Stimulated activated CD4-positive, alpha-beta T cell treated with anti-CD3 and anti-CD28 coated beads, Interleukin-12 subunit alpha, Interleukin-12 subunit beta, amount 100 ng/mL, for 24 hours (primary cell): ENCODE results near the gene DSC3.
"Not testable (repeated sequence)": the region's sequence is repeated elsewhere in the genome, so short reads cannot be mapped to it uniquely, and the experiment has no call there.

ENCODE experiments used
- DNase-seq, 2 experiments: peaks; one replicate each; pipeline ENCODE4 v3.0.0-alpha.2; 2020; ENCODE audit warnings: low read depth in 2 of 2

Gene DSC3

DNA sequence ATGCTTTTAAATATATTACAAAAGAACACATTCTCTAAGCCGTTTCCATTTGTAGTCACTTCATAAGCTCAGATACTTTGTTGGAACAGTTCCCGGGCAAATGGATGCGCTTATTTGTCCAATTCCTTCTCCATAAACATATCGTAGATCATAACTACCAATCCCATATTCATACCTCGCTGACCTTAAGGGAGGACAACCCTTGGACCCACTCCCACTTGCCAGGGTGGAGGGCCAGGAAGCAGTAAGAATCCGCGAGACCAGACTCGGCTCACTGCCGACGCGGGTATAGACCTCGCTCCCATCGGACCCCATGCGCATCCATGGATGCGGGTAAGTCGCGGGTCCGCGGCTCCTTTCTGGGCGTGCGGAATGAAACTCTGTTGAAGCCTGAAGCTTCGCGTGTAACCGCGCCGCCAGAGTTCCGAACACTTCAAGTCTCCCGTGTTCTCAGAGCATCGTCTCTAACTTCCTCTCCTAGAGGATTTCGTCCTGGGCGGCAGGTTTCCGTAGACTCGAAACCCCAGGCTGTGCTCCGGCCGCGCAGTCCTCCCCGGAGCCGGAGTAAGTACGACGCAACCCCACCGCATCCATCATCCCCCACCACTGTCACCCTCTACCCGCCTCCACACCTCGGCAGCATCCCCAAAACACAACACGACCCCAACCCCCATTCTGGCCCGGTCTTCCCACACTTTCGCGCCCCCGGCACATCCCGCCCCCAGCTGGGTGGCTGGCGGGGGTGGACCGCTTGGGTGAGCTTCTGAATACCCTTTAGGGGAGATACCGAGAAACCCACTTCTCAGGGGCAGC, 1.1 kb downstream of the DSC3 start:
- DNase-seq, result no peak

DNA sequence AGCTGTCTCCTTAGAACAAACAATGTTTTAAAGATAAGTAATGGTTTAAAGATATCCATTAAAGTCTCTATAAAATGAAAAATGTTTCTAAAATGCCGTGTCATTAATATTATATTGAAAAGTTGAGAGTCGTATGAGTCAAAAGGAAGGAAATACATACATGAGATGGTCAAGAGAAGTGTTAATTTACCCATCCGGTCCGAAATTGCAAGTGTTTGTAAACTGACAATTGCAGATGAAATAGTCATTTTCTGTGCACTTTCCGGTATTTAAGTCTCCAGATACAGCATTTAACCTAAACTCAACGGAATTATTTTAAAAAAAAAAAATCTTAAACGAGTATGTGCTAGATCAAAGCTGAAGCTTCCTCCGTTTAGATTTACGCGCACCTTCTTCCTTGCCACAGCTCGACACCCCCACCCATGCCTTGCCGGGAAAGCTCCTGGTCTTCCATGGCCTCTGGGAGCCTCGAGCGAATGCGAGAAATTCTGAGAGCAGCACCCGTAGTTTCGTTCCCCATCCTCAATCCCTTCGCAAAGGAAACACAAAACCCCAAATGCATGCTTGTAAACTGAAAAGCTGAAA, 1.8 kb downstream of the DSC3 start:
- DNase-seq, result no peak

DNA sequence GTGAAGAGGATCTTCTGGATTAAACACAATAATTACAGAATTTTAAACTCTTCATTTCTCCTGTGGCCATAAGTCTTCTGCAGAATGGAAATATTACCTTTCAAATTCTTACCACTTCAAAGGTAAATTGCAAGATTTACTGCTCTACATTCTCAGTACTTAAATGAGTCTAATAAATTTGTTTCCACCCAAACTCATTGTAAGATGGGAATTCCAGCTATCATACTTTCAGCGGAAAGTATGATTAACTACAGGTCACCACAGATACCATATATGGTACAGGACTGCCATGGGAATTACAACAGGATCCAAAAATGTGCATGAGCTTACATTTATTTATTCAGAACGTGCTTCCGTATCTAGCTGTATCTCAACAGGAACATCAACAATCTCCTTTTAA, 3.1 kb downstream of the DSC3 start:
- no peak for DNase-seq

DNA sequence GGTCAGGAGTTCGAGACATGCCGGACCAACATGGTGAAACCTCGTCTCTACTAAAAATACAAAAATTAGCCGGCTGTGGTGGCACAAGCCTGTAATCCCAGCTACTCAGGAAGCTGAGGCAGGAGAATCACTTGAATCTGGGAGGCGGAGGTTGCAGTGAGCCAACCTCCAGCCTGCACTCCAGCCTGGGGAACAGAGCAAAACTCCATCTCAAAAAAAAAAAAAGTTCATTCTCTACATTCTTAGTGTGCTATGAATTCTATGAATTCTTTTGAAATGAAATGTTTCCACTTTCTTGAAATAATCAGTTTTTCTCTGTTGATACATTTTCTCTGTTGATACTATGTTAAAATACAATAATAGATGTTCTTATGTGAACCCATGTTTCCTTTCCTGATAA, 4.9 kb downstream of the DSC3 start:
- not testable (repeated sequence) for DNase-seq

DNA sequence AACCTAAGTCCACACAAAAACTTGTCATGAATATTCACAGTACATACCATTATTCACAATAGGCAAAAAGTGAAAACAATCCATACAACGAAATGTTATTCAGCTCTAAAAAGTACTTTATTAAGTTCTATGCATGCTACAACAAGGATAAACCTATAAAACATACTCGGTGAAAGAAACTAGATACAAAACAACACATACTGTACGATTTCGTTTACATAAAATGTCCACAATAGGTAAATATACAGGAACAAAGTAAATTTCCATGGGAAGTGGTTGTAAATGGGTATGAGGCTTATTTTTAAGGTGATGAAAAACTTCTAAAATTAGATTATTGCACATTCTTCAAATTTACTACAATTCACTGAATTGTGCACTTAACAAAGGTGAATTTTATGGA, 8.0 kb downstream of the DSC3 start:
- no peak for DNase-seq

DNA sequence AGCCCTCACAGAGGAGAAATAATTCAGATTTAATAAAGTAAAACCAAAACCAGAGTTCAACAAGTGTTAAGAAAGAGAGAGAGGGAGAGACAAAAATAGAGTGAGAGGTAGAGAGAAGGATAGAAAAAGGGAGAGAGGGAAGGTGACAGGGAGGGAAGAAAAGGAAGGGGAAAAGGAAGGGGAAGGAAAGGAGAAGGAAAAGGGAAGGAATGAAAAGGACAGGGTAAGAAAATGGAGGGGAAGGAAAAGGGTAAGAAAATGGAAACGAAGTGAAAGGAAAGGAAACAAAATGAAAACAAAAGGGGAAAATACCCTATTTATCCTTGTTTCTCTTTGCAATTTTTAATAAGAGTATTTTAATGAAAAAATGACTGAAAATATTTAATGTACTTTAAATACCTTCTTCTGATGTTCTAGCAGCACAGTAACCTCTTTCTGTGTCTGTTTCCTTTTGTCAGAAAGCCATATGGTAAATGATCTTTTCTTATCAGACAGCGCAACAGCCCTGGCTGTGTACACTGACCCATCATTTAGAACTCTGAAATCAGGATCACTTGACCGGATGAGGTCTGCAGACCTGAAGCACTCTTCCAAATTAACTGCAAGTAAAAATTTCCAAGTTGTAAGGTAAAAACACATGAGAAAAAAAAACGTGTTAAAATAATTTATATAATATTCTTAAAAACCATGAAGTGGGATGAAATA, 11.8 kb downstream of the DSC3 start:
- DNase-seq, result no peak

DNA sequence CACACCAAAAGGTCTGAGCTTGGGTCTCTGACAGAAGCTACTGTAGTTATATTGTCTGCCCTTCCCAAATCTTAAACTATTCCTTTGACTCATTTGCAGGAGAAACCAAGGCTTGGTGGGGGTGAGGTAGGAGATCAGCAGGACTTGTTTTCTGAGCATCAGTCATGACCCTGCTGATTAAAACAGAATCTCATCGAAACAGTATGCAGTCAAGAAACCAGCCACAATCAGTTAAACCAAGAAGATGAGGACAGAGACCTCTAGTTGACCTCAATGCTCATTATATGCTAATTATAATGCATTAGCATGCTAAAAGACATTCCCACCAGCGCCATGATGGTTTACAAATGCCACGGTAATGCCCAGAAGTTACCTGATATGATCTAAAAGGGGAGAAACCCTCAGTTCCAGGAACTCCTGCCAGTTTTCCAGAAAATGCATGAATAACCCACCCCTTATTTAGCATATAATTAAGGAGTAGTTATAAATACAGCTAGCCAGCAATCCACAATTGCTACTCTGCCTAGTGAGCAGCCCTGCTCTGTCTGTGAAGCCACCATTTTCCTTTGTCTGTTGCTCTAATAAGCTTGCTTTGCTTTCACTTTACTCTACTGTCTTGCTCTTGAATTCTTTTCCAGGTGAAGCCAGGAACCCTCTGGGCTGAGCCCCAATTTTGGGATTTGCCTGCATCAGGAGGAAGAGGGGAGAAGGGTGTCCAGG, 26.7 kb downstream of the DSC3 start:
- DNase-seq, result no peak

DNA sequence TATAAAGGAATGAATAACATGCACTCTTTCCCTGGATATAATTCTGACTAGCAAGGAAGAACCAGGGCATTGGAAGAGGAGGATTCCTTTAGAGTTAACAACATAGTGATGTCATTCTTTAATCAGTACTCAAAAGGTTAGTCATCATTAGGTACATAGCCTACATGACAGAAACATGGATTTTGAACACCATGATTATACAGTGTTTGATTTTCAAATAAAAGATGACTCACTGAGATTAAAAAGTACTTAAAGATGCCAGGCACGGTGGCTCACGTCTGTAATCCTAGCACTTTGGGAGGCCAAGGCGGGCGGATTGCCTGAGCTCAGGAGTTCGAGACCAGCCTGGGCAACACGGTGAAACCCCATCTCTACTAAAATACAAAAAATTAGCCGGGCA, 31.1 kb downstream of the DSC3 start:
- DNase-seq, result not testable (repeated sequence)

DNA sequence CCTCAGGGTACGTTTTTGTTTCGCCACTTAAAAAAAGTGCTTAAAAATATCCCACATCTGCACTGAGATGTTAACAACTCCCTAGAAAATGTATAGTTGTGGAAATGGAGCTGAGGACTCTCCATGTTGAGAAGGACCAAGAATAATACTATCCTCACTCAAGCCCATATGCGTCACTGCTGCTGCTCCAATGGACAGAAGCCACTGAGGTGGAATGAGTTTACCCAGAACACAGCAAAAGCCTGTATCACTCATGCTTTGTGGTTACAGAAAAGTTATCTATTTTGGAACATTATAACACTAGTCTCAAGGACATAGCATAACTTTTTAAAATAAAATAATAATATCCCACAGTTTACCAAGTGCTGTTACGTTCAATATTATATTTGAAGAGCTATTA, 31.9 kb downstream of the DSC3 start:
- no peak for DNase-seq

DNA sequence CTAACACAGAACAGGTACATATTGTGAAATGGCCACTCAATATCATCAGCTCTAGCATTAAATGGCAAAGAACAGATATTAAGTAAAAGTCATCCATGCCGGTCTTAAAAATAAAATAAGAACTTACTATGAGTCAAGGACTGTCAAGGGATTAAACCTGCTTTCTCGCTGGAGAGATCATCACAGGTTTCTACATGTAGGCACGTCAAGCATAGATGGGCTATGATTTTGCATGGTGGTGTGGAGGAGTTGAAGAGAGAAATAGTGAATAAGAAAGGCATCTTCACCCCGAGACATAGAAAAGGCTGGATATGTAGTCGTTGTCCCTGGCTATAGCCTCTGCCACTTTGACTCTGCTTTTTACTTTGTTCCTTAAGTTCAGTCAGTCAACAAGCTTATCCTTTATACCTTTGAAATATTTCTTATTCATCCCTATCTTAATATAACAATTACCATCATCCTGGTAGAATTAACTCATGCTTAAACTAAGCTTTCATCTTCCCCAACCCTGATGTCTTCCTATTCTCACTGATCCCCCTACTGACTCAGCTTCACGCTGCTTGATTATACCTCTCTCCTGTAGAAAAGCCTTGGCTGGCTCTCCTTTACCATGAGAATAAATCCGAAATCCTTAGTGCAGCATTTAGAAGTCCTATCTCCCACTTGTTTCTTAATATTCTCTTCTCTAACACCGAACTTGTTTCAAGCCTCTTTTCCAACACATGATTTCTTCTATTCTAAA, 42.5 kb downstream of the DSC3 start:
- DNase-seq, result no peak

DNA sequence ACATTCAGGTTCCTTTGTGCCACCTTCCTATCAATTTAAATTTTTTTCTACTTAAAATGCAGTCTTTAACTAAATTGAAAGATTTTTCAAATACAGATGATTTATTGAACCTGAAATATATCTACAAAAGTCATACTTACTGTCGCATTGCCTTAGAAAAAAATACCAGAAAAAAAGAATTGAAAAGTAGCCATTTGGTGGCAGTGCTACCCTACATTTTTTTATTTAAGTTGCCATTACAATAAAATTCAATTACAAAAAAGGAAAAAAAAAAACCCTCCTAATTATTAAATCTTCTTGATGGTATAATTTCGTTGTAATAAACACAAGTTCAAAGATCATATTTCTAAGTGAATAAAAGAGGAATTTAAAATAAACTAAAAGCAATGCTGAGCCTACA, 43.4 kb downstream of the DSC3 start:
- no peak for DNase-seq

DNA sequence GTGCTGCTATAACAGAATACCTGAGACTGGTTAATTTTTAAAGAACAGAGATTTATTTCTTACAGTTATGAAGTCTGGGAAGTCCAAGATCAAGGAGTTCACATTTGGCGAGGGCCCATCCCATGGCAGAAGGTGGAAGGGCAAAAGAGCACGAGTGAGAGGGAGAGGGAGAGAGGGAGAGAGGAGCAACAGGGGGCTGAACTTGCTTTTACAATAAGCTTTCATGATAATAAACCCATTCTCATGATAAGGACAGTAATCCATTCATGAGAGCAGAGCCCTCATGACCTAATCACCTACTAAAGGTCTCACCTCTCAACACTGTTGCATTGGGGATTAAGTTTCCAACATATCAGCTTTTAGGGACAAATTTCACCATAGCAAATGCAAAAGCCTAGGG, 45.3 kb downstream of the DSC3 start:
- DNase-seq, result no peak

DNA sequence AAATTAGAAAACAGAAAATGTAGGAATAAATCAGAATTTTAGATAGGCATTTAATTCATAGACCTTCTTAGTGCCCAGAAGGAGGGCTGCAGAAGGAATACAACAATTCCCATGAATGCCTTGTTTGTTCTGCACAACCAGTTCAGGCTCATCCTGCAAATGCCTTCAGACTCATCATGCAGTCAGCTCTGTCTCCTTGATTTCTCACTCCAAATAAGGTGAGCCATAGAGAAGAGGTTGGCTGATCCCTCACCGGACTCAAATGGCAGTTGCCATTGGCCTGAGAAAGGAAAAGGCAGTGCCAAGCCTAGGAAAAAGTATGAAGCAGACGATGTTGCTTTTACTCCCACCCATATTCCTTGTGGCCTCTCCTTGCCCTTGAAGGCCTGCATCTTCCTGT, 50.3 kb downstream of the DSC3 start:
- no peak for DNase-seq

DNA sequence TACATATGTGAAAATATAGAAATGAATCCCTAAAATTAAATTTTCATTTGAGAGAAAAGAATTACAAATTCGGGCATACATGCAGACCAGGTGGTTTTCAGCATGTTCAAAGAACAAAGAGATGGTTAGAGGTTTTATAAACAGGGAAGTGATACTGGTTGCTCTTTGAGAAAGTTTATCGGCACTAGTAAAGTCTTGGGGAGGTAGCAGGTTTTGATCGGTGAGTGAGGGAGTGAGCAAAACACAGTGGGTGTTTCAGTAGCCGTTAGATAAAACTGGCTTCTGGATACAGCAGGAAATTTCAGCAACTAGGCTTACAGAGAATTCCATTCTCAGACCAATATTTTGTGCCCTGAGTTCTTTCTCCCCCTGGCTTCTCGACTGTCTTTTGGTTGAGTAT, 51.1 kb downstream of the DSC3 start:
- DNase-seq, result no peak

DNA sequence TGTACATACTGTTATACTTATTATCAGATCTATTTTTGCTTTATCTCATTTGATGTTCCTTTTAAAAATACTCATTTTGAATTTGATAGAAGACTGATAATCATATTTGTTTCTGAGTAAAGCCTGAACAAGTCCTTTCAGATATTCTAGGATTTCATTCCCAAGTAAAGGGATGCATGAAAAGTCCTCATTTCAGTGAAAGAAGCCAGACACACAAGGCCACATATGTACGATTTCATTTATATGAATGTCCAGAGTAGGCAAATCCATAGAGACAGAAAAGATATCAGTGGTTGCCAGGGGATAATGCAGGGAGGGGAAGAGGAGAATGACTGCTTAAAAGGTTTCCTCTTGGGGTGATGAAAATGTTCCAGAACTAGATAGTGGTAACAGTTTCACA, 53.4 kb downstream of the DSC3 start:
- DNase-seq, result no peak

DNA sequence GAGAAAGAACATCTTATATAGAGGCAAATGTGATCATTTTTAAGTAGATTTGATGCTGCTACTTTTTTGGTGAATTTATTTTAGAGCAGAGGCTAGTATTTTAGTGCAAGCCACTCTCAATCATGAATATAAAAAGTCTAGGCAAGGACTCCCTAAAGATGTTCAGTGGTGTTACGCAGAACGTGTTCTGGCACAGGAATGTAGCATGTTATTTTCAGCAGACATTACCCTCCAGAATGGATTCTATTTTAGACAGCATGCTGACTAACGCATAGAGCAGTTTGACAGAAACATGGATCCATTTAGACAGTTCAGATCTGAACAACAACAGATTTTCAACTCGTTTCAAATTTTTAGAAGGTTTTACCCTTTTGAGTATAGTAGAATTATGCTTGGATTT, 54.1 kb downstream of the DSC3 start:
- DNase-seq, result no peak

DNA sequence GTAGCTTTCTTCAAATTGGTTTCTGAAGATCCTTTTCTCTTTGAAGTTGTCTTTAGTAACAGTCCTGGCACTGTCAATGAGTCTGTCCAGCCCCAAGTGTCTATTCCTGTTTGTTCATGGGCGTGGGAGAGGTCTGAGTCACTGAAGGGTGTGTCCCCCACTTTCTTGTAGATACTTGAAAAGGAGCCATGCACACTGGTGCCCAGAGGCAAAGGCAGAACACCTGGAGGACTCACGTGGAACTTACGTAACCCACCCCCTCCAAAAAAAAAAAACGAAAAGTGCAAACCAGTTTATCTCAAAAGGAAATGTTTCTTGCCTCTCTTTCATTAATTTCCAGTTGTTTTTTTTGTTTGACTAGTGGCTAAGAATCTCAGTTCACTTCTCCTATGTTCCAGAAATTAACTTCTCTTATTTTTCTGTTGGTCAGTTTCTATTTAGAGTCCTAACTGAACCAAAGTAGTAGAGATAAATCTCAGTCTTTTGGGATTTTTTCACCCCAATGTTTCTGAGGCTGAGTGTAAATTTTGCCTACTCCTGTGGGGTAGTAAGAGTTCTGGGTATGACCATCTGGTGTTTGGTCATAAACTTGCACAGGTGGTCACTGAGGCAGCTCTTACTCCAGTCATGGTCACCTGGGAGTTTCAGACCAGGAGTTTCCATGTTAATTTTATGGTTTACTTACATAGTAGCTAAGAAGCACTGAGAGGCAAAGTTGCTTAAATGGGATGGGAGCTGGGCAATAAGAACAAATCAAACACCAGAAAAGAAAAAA, 54.9 kb downstream of the DSC3 start:
- DNase-seq, result no peak

DNA sequence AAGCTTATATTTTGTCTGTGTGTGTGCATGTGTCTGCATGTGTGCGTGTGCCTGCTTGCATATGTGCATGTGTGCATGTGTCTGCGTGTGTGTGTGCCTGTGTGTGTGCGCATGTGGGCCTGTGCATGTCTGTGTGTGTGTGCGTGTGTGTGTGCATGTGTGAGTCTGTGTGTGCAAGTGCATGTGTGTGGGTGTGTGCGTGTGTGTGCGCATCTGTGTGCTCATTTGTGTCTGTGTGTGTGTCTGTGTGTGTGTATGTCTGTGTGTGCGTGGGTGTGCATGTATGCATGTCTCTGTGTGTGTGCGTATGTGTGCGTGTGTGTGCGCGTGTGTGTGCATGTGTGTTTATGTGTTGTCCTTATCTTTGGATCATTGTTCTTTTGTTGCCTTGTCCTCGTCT, 56.8 kb downstream of the DSC3 start:
- DNase-seq, result no peak

DNA sequence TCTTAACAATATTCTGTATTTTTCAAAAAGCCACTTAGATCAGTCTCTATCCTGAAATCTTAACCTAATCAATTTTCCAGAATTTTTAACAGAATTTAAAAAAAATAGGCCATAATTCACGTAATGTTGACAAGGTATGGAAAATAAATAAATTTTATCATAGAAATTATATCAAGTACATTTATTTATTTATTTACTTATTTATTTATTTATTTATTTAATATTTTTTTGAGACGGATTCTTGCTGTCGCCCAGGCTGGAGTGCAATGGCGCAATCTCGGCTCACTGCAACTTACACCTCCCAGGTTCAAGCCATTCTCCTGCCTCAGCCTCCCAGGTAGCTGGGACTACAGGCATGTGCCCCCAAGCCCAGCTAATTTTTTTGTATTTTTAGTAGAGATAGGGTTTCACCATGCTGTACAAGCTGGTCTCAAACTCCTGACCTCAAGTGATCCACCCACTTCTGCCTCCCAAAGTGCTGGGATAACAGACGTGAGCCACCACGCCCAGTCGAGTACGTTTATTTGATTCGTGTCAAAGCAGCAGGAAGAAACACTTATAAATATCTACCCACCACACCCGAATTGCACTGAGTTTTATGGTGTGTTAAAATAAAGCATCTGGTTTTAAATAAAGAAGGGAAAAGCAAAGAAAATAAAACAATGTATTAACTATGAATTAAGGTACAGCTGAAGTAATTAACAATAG, 60.1 kb downstream of the DSC3 start:
- no peak for DNase-seq

DNA sequence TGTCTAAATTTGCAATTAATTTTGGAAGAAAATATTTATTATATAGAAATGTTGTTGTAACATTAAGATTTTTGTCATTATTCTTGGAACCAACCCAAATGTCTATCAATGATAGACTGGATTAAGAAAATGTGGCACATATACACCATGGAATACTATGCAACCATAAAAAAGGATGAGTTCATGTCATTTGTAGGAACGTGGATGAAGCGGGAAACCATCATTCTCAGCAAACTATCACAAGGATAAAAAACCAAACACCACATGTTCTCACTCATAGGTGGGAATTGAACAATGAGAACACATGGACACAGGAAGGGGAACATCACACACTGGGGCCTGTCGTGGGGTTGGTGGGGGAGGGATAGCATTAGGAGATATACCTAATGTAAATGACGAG, 64.5 kb downstream of the DSC3 start:
- DNase-seq, result not testable (repeated sequence)
